Stomach (tissue), 4 donors: ENCODE results near the gene SEMA4C.

Source experiments
- EP300 ChIP-seq: sonication (generic); formaldehyde crosslinking; IDR thresholded peaks from one replicate; pipeline ENCODE4 v1.6.1; 2017; ENCODE audit warnings: antibody characterized with exemption
- POLR2AphosphoS5 ChIP-seq, 3 donors: sonication (generic); formaldehyde crosslinking; IDR thresholded peaks; one replicate each; pipeline ENCODE4 v1.6.1; 2016; ENCODE audit warnings: antibody characterized with exemption in 3 of 3
- TF ChIP-seq, protein P1 (sequence below), 7 experiments: fragments of 450-650 bp in 4 of 7; fragments of 200-600 bp in 3 of 7; sonication (generic) in 3 of 7; IDR thresholded peaks; one replicate each; pipeline ENCODE4 v1.5.1; 2016 to 2019; ENCODE audit warnings: antibody characterized with exemption in 7 of 7, control low read depth in 2 of 7, mild to moderate bottlenecking in 1 of 7

DNA sequence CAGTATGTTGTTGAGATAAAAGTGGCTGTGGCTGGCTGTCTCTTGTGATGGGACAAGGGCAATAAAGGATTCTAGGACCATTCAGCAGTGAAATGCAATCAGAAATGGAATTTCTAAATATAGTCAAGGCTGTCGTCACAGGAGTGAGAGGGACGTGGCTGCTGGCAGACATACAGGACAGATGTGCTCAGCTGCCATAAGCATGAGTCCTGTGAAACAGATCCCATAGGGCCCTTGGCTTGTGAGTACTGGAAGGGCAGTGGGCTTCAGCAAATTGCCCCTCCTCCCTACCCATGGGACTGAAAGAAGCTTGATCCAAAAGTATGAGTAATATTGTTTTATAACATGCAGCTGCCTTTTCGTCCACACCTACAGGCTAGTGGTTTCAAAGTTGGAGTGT lies 58.0 kb downstream of the SEMA4C start:
- TF ChIP-seq, protein P1, sequence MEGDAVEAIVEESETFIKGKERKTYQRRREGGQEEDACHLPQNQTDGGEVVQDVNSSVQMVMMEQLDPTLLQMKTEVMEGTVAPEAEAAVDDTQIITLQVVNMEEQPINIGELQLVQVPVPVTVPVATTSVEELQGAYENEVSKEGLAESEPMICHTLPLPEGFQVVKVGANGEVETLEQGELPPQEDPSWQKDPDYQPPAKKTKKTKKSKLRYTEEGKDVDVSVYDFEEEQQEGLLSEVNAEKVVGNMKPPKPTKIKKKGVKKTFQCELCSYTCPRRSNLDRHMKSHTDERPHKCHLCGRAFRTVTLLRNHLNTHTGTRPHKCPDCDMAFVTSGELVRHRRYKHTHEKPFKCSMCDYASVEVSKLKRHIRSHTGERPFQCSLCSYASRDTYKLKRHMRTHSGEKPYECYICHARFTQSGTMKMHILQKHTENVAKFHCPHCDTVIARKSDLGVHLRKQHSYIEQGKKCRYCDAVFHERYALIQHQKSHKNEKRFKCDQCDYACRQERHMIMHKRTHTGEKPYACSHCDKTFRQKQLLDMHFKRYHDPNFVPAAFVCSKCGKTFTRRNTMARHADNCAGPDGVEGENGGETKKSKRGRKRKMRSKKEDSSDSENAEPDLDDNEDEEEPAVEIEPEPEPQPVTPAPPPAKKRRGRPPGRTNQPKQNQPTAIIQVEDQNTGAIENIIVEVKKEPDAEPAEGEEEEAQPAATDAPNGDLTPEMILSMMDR (IDR thresholded peaks at IDR 0.05): no peak
- TF ChIP-seq POLR2AphosphoS5 (IDR thresholded peaks at IDR 0.05): no peak
- no peak for TF ChIP-seq EP300
